PFSK-1 (cell line): ENCODE results near the gene RGS6.

Experiments
- FOXP2 ChIP-seq: optimal IDR thresholded peaks from 2 replicates; pipeline ENCODE3; 2011; ENCODE audit warnings: borderline replicate concordance, control low read depth, inconsistent platforms; ENCODE audit not compliant: insufficient read depth; ENCODE audit errors: extremely low read length, extremely low read depth
- POLR2AphosphoS5 ChIP-seq: IDR thresholded peaks from 2 replicates; pipeline ENCODE4 v1.6.1; 2012; ENCODE audit warnings: low read depth, mild to moderate bottlenecking, control low read depth, low read length, moderate library complexity
- REST ChIP-seq, 2 experiments: IDR thresholded peaks; 2 replicates each; pipeline versions ENCODE4 v1.6.1 to v1.8.0; 2011 to 2012; ENCODE audit warnings: low read depth in 2 of 2, low read length in 2 of 2, control low read depth in 1 of 2, inconsistent platforms in 1 of 2, mild to moderate bottlenecking in 1 of 2, moderate library complexity in 1 of 2; ENCODE audit not compliant: insufficient read depth in 1 of 2
- SIN3A ChIP-seq: IDR thresholded peaks from 2 replicates; pipeline ENCODE4 v1.6.1; 2012; ENCODE audit warnings: mild to moderate bottlenecking, low read length, moderate library complexity, borderline replicate concordance; ENCODE audit not compliant: insufficient read depth
- TAF1 ChIP-seq: IDR thresholded peaks from 2 replicates; pipeline ENCODE4 v1.6.1; 2012; ENCODE audit warnings: low read length, control low read depth, borderline replicate concordance; ENCODE audit not compliant: insufficient read depth

RGS6 gene

DNA sequence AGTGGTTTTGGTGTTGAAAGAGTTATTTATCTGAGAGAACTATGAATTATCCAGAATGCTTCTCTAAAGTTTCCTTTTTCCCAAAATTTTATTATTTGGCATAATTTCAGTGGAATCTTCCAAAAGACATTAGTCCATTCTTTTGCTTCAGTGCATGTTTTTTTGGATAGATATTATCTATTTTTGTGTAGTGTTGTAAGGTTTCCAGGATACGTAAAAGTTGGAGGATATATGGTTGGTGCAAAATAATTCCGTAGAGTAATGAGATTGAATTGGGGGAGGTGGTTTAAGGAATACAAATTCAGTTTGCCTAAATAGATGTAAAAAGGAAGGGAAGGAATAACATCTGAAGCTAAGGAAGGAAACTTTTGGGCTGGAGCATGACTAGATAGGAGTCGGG is 186.6 kb downstream of the RGS6 start:
- TF ChIP-seq REST (IDR thresholded peaks at IDR 0.05; ENCODE audit: insufficient read depth in 1 of 2, low read depth in 2 of 2, low read length in 2 of 2), result no peak
- no peak for TF ChIP-seq FOXP2

- TF ChIP-seq REST (IDR thresholded peaks at IDR 0.05; ENCODE audit: insufficient read depth in 1 of 2, low read depth in 2 of 2, low read length in 2 of 2), result no peak
Observed at GRCh38 chr14:72120315-72120714, 188.1 kb downstream of the RGS6 start.

DNA sequence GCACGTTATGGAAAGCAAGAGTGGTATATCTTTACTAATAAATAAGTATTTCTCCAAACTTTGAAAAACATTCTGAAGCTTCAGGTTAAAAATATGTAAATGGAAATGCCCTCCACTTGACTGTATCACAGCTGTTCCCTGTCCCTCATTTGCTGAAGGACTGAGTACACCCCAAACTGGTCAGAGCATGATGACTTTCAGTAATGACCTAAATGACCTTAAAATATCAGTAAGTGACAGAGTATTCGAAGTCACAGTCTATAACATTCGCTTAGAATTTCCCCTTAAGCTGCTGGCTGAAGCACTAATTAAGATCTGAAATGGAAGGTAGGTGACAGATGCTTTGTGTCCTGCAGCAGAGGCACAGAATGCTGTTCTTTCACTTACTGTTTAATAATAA is 191.5 kb downstream of the RGS6 start:
- TF ChIP-seq REST (IDR thresholded peaks at IDR 0.05; ENCODE audit: insufficient read depth in 1 of 2, low read depth in 2 of 2, low read length in 2 of 2) (no peak), FOXP2 (no peak), POLR2AphosphoS5 (no peak), SIN3A (no peak), TAF1 (no peak)

DNA sequence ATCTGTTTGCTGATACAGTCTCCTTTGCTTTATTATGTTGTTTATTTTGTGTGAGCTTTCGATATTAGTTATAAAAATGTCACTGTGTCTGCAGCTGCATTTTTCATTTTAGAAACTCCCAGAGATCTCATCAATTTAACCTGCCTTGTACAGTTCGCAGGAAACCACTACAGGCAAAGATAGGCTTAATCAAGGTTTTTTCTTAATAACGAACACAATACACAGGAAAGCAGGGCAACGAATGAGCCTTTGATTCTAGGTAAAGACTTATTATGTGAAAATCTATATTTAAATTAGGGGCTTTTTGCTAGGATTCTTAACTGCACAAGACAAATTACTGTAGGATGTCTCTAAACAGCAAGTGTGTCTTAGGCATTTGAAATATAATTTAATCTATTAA is 191.9 kb downstream of the RGS6 start:
- TF ChIP-seq POLR2AphosphoS5, result no peak
- no peak for TF ChIP-seq FOXP2
- no peak for TF ChIP-seq SIN3A
- TF ChIP-seq TAF1, result no peak
- TF ChIP-seq REST (IDR thresholded peaks at IDR 0.05; ENCODE audit: insufficient read depth in 1 of 2, low read depth in 2 of 2, low read length in 2 of 2), result no peak

GRCh38 chr14:72126091-72126490 is 193.9 kb downstream of the RGS6 start:
- TF ChIP-seq FOXP2 (no peak), REST (IDR thresholded peaks at IDR 0.05; ENCODE audit: insufficient read depth in 1 of 2, low read depth in 2 of 2, low read length in 2 of 2) (no peak), SIN3A (no peak), TAF1 (no peak), POLR2AphosphoS5 (no peak)
